Measurements from ENCODE around the gene ZNF365. TPM values are rescaled to one million over a fixed set of nuclear protein-coding genes. Genes with fewer than 3 reads are reported as not detected.

Gene ZNF365
- total RNA-seq, 1 experiment from 2014 or later: 1.8 TPM

DNA sequence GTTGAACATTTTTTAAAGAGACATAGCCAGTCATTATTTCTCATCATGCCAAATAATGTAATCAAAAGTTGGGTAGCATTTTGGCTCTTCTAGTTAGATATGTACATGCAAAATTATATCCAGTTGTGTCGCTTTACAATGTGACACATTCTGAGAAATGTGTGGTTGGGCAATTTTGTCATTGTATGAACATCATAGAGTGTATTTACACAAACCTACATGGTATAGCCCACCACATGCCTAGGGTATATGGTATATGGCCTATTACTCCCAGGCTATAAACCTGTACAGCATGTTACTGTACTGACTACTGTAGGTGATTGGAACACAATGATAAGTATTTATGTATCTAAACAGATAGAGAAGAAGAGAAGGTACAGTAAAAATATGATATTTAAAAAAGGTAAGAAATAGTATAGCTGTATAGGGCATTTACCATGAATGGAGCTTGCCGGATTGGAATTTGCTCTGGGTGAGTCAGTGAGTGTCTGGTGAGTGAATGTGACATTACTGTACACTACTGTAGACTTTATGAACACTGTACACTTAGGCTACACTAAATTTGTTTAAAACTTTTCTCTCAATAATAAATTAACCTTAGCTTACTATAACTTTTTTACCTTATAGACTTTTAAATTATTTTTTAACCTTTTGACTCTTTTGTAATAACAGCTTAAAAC is 16.5 kb downstream of the ZNF365 start:
- ChIA-PET RAD21 (ENCODE audit: low non-redundant PET in 1 of 2, low total read pairs in 2 of 2, uncharacterized antibody in 2 of 2, unreplicated experiment in 2 of 2) (no interaction called here), POLR2A (no interaction called here), CTCF (interaction anchor here (1.0 kb wide), 1 partner anchor 11 kb away, joined by 3 read pairs; no protein-coding TSS in a partner anchor)
- intact Hi-C loops (cut with micrococcal nuclease): no loop called here
- Histone ChIP-seq H3K79me2 (ENCODE audit: insufficient read depth, low read length) (no peaks in the 10 kb centered on the region), H3K9me3 (ENCODE audit: control insufficient read depth in 1 of 2, insufficient read depth in 1 of 2, low read depth in 1 of 2, low read length in 2 of 2) (no peaks in the 10 kb centered on the region), H4K20me1 (ENCODE audit: insufficient read depth) (no peaks in the 10 kb centered on the region), H3K27me3 (ENCODE audit: insufficient read depth, low read length) (no peaks in the 10 kb centered on the region), H3K27ac (ENCODE audit: low read depth, low read length) (no peak overlapping the region), H3K4me3 (replicated peaks in 1 of 2; ENCODE audit: low read depth in 1 of 2, low read length in 2 of 2) (no peak overlapping the region), H3K4me2 (ENCODE audit: low read length) (no peak overlapping the region), H3K36me3 (ENCODE audit: control insufficient read depth in 1 of 2, insufficient read depth in 2 of 2, low read length in 2 of 2) (no peaks in the 10 kb centered on the region), H3K4me1 (ENCODE audit: control insufficient read depth in 1 of 2, insufficient read depth in 2 of 2, low read length in 2 of 2) (peaks cover 0 to 30% of the 10 kb centered on the region in 2 experiments; a peak in 2 of 4 replicates), H3K9ac (ENCODE audit: low read length) (no peak overlapping the region), H2AFZ (ENCODE audit: low read depth, low read length, poor library complexity, severe bottlenecking) (no peak overlapping the region), H3K9me2 (ENCODE audit: insufficient read depth) (no peaks in the 10 kb centered on the region)
- ATAC-seq (no peak), DNase-seq (ENCODE audit: low read depth, low spot score) (no peak)
- TF ChIP-seq CTCF (IDR thresholded peaks at IDR 0.05 in 2 of 3, conservative IDR thresholded peaks at IDR 0.05 in 1 of 3; ENCODE audit: borderline replicate concordance in 1 of 3, insufficient read depth in 1 of 3, low read depth in 2 of 3, low read length in 2 of 3) (no peak), ELF1 (IDR thresholded peaks at IDR 0.05; ENCODE audit: borderline replicate concordance, low read depth) (no peak), EZH2 (IDR thresholded peaks at IDR 0.05) (no peak), FOSL1 (IDR thresholded peaks at IDR 0.05; ENCODE audit: low read depth) (no peak), SP1 (IDR thresholded peaks at IDR 0.05; ENCODE audit: low read depth) (no peak), SIN3A (IDR thresholded peaks at IDR 0.05; ENCODE audit: low read depth) (no peak), YY1 (IDR thresholded peaks at IDR 0.05; ENCODE audit: extremely low read depth, insufficient replicate concordance, low read depth, low read length) (no peak), EZH2phosphoT487 (IDR thresholded peaks at IDR 0.05; ENCODE audit: borderline replicate concordance) (no peak), CEBPB (IDR thresholded peaks at IDR 0.05; ENCODE audit: low read depth) (no peak), ZBTB33 (IDR thresholded peaks at IDR 0.05; ENCODE audit: extremely low read depth, insufficient replicate concordance, low read length) (no peak), SRF (IDR thresholded peaks at IDR 0.05; ENCODE audit: low read depth) (no peak)
- no TSS peak for BruUV-seq (replicated peaks)

All from HCT116 (cell line).